PC-9 (cell line): Measurements from ENCODE around the gene TMEM98. TPM values are rescaled to one million over a fixed set of nuclear protein-coding genes. Genes with fewer than 3 reads are reported as not detected.

ENCODE experiments used
- BruUV-seq: library from RNA; stranded (reverse); fragments of 400-500 nt; replicated peaks from 2 replicates; lab custom pipeline; 2021; lab: Mats Ljungman, UMichigan
- CTCF ChIA-PET: fragments of 300-600 bp; sonication (Branson Sonifier 250); formaldehyde crosslinking; loops from one replicate; lab custom pipeline; 2022; ENCODE audit warnings: antibody characterized with exemption; lab: Charles Lee
- POLR2A ChIA-PET: fragments of 300-600 bp; sonication (Branson Sonifier 250); formaldehyde crosslinking; loops from one replicate; lab custom pipeline; 2022; ENCODE audit warnings: antibody characterized with exemption; ENCODE audit not compliant: unreplicated experiment; lab: Charles Lee
- DNase-seq, 2 experiments: peaks; one replicate each; pipeline versions ENCODE4 v3.0.0 to v3.0.0-alpha.2; 2015 to 2022; ENCODE audit warnings: mixed read lengths in 1 of 2
- H2AFZ ChIP-seq: fragments of 200-600 bp; sonication (generic); 2 replicates; pipeline ENCODE4 v1.8.1; 2017; ENCODE audit warnings: antibody characterized with exemption
- H3F3A ChIP-seq: fragments of 200-600 bp; sonication (generic); 2 replicates; pipeline ENCODE4 v1.8.1; 2017; ENCODE audit warnings: antibody characterized with exemption, mild to moderate bottlenecking, low read depth; ENCODE audit not compliant: insufficient read depth
- H3K27ac ChIP-seq: fragments of 200-600 bp; sonication (generic); 2 replicates; pipeline ENCODE4 v1.6.1; 2016; ENCODE audit warnings: mixed run types
- H3K27me3 ChIP-seq: fragments of 200-600 bp; sonication (generic); 2 replicates; pipeline ENCODE4 v1.6.1; 2016; ENCODE audit warnings: low read depth, mixed run types; ENCODE audit not compliant: insufficient read depth
- H3K36me3 ChIP-seq: fragments of 200-600 bp; sonication (generic); 2 replicates; pipeline ENCODE4 v1.6.1; 2016; ENCODE audit warnings: low read depth, mixed run types
- H3K4me1 ChIP-seq: fragments of 200-600 bp; sonication (generic); replicated peaks from 2 replicates; pipeline ENCODE4 v1.6.1; 2016; ENCODE audit warnings: mixed run types; ENCODE audit not compliant: insufficient read depth
- H3K4me2 ChIP-seq: fragments of 200-600 bp; sonication (generic); 2 replicates; pipeline ENCODE4 v1.6.1; 2017; ENCODE audit warnings: mixed run types
- H3K4me3 ChIP-seq: fragments of 200-600 bp; sonication (generic); 2 replicates; pipeline ENCODE4 v1.6.1; 2016; ENCODE audit warnings: mixed run types
- H3K79me2 ChIP-seq: fragments of 200-600 bp; sonication (generic); 2 replicates; pipeline ENCODE4 v1.6.1; 2017; ENCODE audit warnings: low read depth, mixed run types
- H3K9me2 ChIP-seq: fragments of 200-600 bp; sonication (generic); 2 replicates; pipeline ENCODE4 v1.8.1; 2017; ENCODE audit warnings: mild to moderate bottlenecking; ENCODE audit not compliant: insufficient read depth
- H3K9me3 ChIP-seq: fragments of 200-600 bp; sonication (generic); 2 replicates; pipeline ENCODE4 v1.8.1; 2016; ENCODE audit warnings: low read depth; ENCODE audit not compliant: insufficient read depth
- H4K20me1 ChIP-seq: fragments of 200-600 bp; sonication (generic); 2 replicates; pipeline ENCODE4 v1.8.1; 2017; ENCODE audit not compliant: insufficient read depth
- CTCF ChIP-seq: fragments of 200-600 bp; sonication (generic); conservative IDR thresholded peaks from 2 replicates; pipeline ENCODE4 v1.6.1; 2017; ENCODE audit warnings: mixed run types, antibody characterized with exemption, mild to moderate bottlenecking, moderate library complexity
- EZH2 ChIP-seq: fragments of 200-600 bp; sonication (generic); IDR thresholded peaks from 2 replicates; pipeline ENCODE4 v1.8.0; 2017; ENCODE audit warnings: antibody characterized with exemption, low read depth
- intact Hi-C: fragments of 100-400 bp; cut with micrococcal nuclease; formaldehyde crosslinking; loops from one replicate; pipeline ENCODE4 v1.10.0; 2022; ENCODE audit not compliant: unreplicated experiment
- total RNA-seq: library from RNA; stranded (reverse); gene quantifications from 2 replicates; pipeline ENCODE4 v1.2.3, GENCODE V29; 2021

TMEM98 gene
- total RNA-seq, 1 experiment from 2014 or later = not detected

DNA sequence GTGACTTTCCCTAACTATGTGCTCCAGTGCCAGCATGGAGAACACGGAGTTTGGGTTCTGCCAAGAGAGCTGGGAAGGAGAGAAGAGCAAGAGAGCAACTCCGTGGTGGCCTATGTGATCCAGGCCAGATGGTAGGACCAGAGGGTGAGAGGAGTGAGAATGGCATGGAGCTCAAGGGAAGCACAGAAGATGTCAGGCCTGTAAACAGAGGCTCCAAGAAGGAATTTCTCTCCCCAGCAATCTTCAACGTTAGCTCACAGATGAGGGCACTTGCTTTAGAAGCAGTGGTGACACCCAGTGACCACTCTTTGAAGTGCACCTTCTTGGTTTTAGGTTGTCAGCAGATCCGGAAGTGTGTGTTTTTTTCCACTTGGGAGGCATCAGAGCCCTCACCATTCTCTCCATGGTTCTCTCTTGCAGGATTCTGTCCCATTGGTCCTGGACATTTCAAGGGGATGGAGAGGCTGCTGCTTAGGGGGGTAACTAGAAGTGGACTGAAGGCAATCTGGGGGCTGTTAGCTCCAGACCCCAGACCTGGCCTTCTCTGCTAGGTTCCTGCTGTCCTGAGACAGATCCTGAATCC, 18.1 kb upstream of the TMEM98 start:
- intact Hi-C loops = loop anchor here (1.0 kb wide), 1 partner anchor 127 kb away; no protein-coding TSS in a partner anchor
- Histone ChIP-seq H3K4me2 (no peak overlapping the region), H3K27ac (no peak overlapping the region)

GRCh38 chr17:32910769-32911168, 17.2 kb upstream of the TMEM98 start:
- Histone ChIP-seq H3K9me2 (no peaks in the 10 kb centered on the region), H3K27me3 (peaks cover 23% of the 10 kb centered on the region; the same call in 1 of the 2 replicates), H2AFZ (no peak overlapping the region), H3K9me3 (no peaks in the 10 kb centered on the region; the same call in 1 of the 2 replicates), H3K79me2 (no peaks in the 10 kb centered on the region), H3K27ac (no peak overlapping the region), H3K36me3 (no peaks in the 10 kb centered on the region), H3K4me3 (no peak overlapping the region), H3K4me2 (no peak overlapping the region), H4K20me1 (no peaks in the 10 kb centered on the region), H3K4me1 (no peaks in the 10 kb centered on the region), H3F3A (no peaks in the 10 kb centered on the region)
- POLR2A ChIA-PET = no interaction called here
- no TSS peak for BruUV-seq
- DNase-seq = no peak
- CTCF ChIA-PET = interaction anchor here (1.4 kb wide), 1 partner anchor 33 kb away, joined by 11 read pairs; the partner anchor contains the start of gene MYO1D
- intact Hi-C loops = loop anchor here (1.0 kb wide), 1 partner anchor 127 kb away; no protein-coding TSS in a partner anchor
- TF ChIP-seq EZH2 (no peak), CTCF (no peak)

More for the DNA sequence above, 18.1 kb upstream of the TMEM98 start:
- H3F3A ChIP-seq = no peaks in the 10 kb centered on the region
- ChIA-PET CTCF (interaction anchor here (0.8 to 1.4 kb wide), 2 partner anchors 33 to 127 kb away, joined by 4 to 11 read pairs; partner anchors contain the start of gene MYO1D), POLR2A (interaction anchor here (0.7 kb wide), 1 partner anchor 128 kb away, joined by 4 read pairs; no protein-coding TSS in a partner anchor)
- BruUV-seq = no TSS peak
- H3K4me3 ChIP-seq = no peak overlapping the region
- TF ChIP-seq CTCF (peak; percentile 77), EZH2 (no peak)
- H3K36me3 ChIP-seq = no peaks in the 10 kb centered on the region
- no peaks in the 10 kb centered on the region for H4K20me1 ChIP-seq
- no peak overlapping the region for H2AFZ ChIP-seq
- H3K9me3 ChIP-seq = no peaks in the 10 kb centered on the region; the same call in 1 of the 2 replicates
- peaks cover 25% of the 10 kb centered on the region; the same call in 1 of the 2 replicates for H3K27me3 ChIP-seq
- no peaks in the 10 kb centered on the region for H3K79me2 ChIP-seq
- no peaks in the 10 kb centered on the region for H3K9me2 ChIP-seq
- no peaks in the 10 kb centered on the region for H3K4me1 ChIP-seq
- DNase-seq = peak; percentile 43 to 58

- CTCF ChIA-PET = interaction anchor here (0.6 kb wide), 1 partner anchor 160 kb away, joined by 3 read pairs; no protein-coding TSS in a partner anchor
- DNase-seq = peak in 1 of 2 experiments; percentile 22
Observed at GRCh38 chr17:32912218-32912897, 15.6 kb upstream of the TMEM98 start.

More at GRCh38 chr17:32912218-32912897, 15.6 kb upstream of the TMEM98 start:
- intact Hi-C loops = no loop called here
- H3K9me3 ChIP-seq = no peaks in the 10 kb centered on the region; the same call in 1 of the 2 replicates
- no peak overlapping the region for H2AFZ ChIP-seq
- H3F3A ChIP-seq = no peaks in the 10 kb centered on the region
- no peaks in the 10 kb centered on the region for H3K9me2 ChIP-seq
- no peaks in the 10 kb centered on the region for H3K79me2 ChIP-seq
- no peak overlapping the region for H3K27ac ChIP-seq
- BruUV-seq = no TSS peak
- TF ChIP-seq EZH2 = no peak
- no peak for TF ChIP-seq CTCF
- no peaks in the 10 kb centered on the region for H3K36me3 ChIP-seq
- H3K4me1 ChIP-seq = no peaks in the 10 kb centered on the region
- no peak overlapping the region for H3K4me2 ChIP-seq
- peaks cover 17% of the 10 kb centered on the region; the same call in 1 of the 2 replicates for H3K27me3 ChIP-seq
- no peak overlapping the region for H3K4me3 ChIP-seq
- H4K20me1 ChIP-seq = no peaks in the 10 kb centered on the region
- POLR2A ChIA-PET = interaction anchor here (0.5 to 0.9 kb wide), 2 partner anchors 35 to 36 kb away, joined by 3 to 10 read pairs; partner anchors contain the start of gene MYO1D
